Lower leg skin (tissue), 4 donors: Measurements from ENCODE around the gene PRKCQ. TPM values are rescaled to one million over a fixed set of nuclear protein-coding genes. Genes with fewer than 3 reads are reported as not detected.

Experiments
- DNase-seq, 2 donors: peaks; one replicate each; pipeline ENCODE4 v3.0.0-alpha.2; 2019; ENCODE audit warnings: low spot score in 2 of 2
- H3K4me3 ChIP-seq: fragments of 200-600 bp; sonication (generic); 2 replicates; pipeline ENCODE4 v1.5.1; 2017; ENCODE audit warnings: mild to moderate bottlenecking, low read depth; ENCODE audit not compliant: poor library complexity, severe bottlenecking
- CTCF ChIP-seq, 3 donors: fragments of 450-650 bp; IDR thresholded peaks; one replicate each; pipeline ENCODE4 v1.5.1; 2016; ENCODE audit warnings: antibody characterized with exemption in 3 of 3, mild to moderate bottlenecking in 3 of 3, moderate library complexity in 2 of 3
- POLR2A ChIP-seq, 2 donors: fragments of 450-650 bp; IDR thresholded peaks; one replicate each; pipeline ENCODE4 v1.6.1; 2016 to 2017; ENCODE audit warnings: antibody characterized with exemption in 2 of 2, mild to moderate bottlenecking in 1 of 2, moderate library complexity in 1 of 2
- WGBS, 2 donors: methylation state at CpG; one replicate each; pipeline ENCODE4 v1.1.5; 2018; 5-methylcytosine and 5-hydroxymethylcytosine counted together
- intact Hi-C: fragments of 100-400 bp; cut with DNase I; formaldehyde crosslinking; loops from one replicate; pipeline ENCODE4 v1.15.0; 2023; ENCODE audit warnings: low total_unique reads
- total RNA-seq, 4 donors: library from RNA; depleted of rRNA; stranded (reverse); fragments of >200 nt; gene quantifications; one replicate each; pipeline ENCODE4 v1.1.0, GENCODE V29; 2016

PRKCQ gene
- total RNA-seq, 4 donors from 2014 or later = 0.06 to 0.17 TPM; not detected in 2

- no peak for DNase-seq
- 58 to 59% methylated on average over 7 of the region's 7 CpGs for WGBS, 2 donors
- H3K4me3 ChIP-seq = no peak overlapping the region
- TF ChIP-seq CTCF (IDR thresholded peaks at IDR 0.05) (no peak), POLR2A (IDR thresholded peaks at IDR 0.05) (no peak)
- intact Hi-C loops = no loop called here
These were observed 13.2 kb upstream of the PRKCQ start for GRCh38 chr10:6593241-6593671.

GRCh38 chr10:6592080-6592479, 12.0 kb upstream of the PRKCQ start:
- DNase-seq = no peak
- no peak for TF ChIP-seq CTCF (IDR thresholded peaks at IDR 0.05)
- TF ChIP-seq POLR2A (IDR thresholded peaks at IDR 0.05) = no peak
- intact Hi-C loops = no loop called here
- H3K4me3 ChIP-seq = no peak overlapping the region

- H3K4me3 ChIP-seq = no peak overlapping the region
- WGBS, 2 donors = 64 to 66% methylated on average over 2 of the region's 2 CpGs
- TF ChIP-seq CTCF (IDR thresholded peaks at IDR 0.05) (no peak), POLR2A (IDR thresholded peaks at IDR 0.05) (no peak)
- no peak for DNase-seq
- intact Hi-C loops = no loop called here
These were observed 11.6 kb upstream of the PRKCQ start for GRCh38 chr10:6591668-6592067.

GRCh38 chr10:6590100-6590499, 10.0 kb upstream of the PRKCQ start:
- intact Hi-C loops = no loop called here
- 94 to 95% methylated on average over 4 of the region's 4 CpGs for whole genome bisulfite sequencing, 2 donors
- no peak overlapping the region for H3K4me3 ChIP-seq
- DNase-seq = no peak
- TF ChIP-seq POLR2A (IDR thresholded peaks at IDR 0.05) = no peak
- no peak for TF ChIP-seq CTCF (IDR thresholded peaks at IDR 0.05)

- TF ChIP-seq CTCF (IDR thresholded peaks at IDR 0.05) = no peak
- TF ChIP-seq POLR2A (IDR thresholded peaks at IDR 0.05) = no peak
- 66 to 77% methylated on average over 11 of the region's 11 CpGs for WGBS, 2 donors
- no peak for DNase-seq
- intact Hi-C loops = no loop called here
- H3K4me3 ChIP-seq = no peak overlapping the region
These were observed 9.4 kb upstream of the PRKCQ start for GRCh38 chr10:6589287-6590094.

GRCh38 chr10:6588845-6589244, 8.8 kb upstream of the PRKCQ start:
- TF ChIP-seq POLR2A (IDR thresholded peaks at IDR 0.05) (no peak), CTCF (IDR thresholded peaks at IDR 0.05) (no peak)
- 77 to 83% methylated on average over 3 of the region's 3 CpGs for WGBS, 2 donors
- H3K4me3 ChIP-seq = no peak overlapping the region
- intact Hi-C loops = no loop called here
- DNase-seq = no peak
